H1 (cell line): ENCODE data around the gene DEPDC4. TPM values are rescaled to one million over a fixed set of nuclear protein-coding genes. Genes with fewer than 3 reads are reported as not detected.

Experiments
- ASH2L ChIP-seq: fragments of 200-600, 300-600 bp; sonication (generic); IDR thresholded peaks from one replicate; pipeline ENCODE4 v1.7.1; 2017; ENCODE audit warnings: low read length
- CHD7 ChIP-seq: fragments of 300-600 bp; sonication (generic); IDR thresholded peaks from 2 replicates; pipeline ENCODE4 v1.7.1; 2012; ENCODE audit warnings: low read length, moderate library complexity, mild to moderate bottlenecking, inconsistent platforms; ENCODE audit not compliant: insufficient replicate concordance
- FOSL1 ChIP-seq: IDR thresholded peaks from 2 replicates; pipeline ENCODE4 v1.6.1; 2011; ENCODE audit warnings: mild to moderate bottlenecking, low read depth, low read length, moderate library complexity; ENCODE audit not compliant: insufficient read depth
- MAX ChIP-seq: IDR thresholded peaks from 2 replicates; pipeline ENCODE4 v1.6.1; 2012; ENCODE audit warnings: inconsistent platforms
- RBBP5 ChIP-seq: IDR thresholded peaks from 2 replicates; pipeline ENCODE4 v1.7.1; 2012; ENCODE audit warnings: low read depth, mild to moderate bottlenecking, inconsistent platforms, low read length, moderate library complexity, borderline replicate concordance
- RNF2 ChIP-seq: fragments of 200-900, 300-1000 bp; sonication (generic); IDR thresholded peaks from 2 replicates; pipeline ENCODE4 v1.7.1; 2016; ENCODE audit warnings: borderline replicate concordance, low read depth, mild to moderate bottlenecking, antibody characterized with exemption, low read length; ENCODE audit not compliant: poor library complexity, severe bottlenecking; ENCODE audit errors: missing control alignments
- SAP30 ChIP-seq: fragments of 300-600 bp; sonication (generic); IDR thresholded peaks from 2 replicates; pipeline ENCODE4 v1.7.1; 2012; ENCODE audit warnings: low read length, moderate library complexity, mild to moderate bottlenecking, inconsistent platforms; ENCODE audit not compliant: insufficient read depth, insufficient replicate concordance
- SIRT6 ChIP-seq: IDR thresholded peaks from one replicate; pipeline ENCODE4 v1.7.1; 2012; ENCODE audit warnings: low read length, inconsistent platforms
- TCF12 ChIP-seq: IDR thresholded peaks from 2 replicates; pipeline ENCODE4 v1.6.1; 2011; ENCODE audit warnings: low read depth, mild to moderate bottlenecking, low read length
- polyA plus RNA-seq, 7 experiments: library from polyadenylated mRNA; depleted of rRNA in 3 of 7; stranded (reverse) in 5 of 7; unstranded in 2 of 7; fragments of >200 nt in 5 of 7; fragments of 200-250 nt in 2 of 7; gene quantifications; 1 replicate in 5 of 7; 2 replicates in 1 of 7; 4 replicates in 1 of 7; pipeline versions ENCODE4 v1.2.1 to v1.2.3, GENCODE V29; 2011 to 2013; ENCODE audit warnings: missing spikeins in 2 of 7, mixed read lengths in 2 of 7
- total RNA-seq: library from RNA; stranded (reverse); fragmentation: NEBNext Ultra II Directional; extraction: Animal tissue kit (Norgen Biotek cat#: 25700); gene quantifications from 2 replicates; pipeline ENCODE4 v1.2.1, GENCODE V29; 2021

DEPDC4 gene
- total and polyA plus RNA-seq, 2 of the 8 experiments (the other 6 are each of a cell fraction or from before 2014, with no cell fraction given), result 0.80 to 3.8 TPM

- TF ChIP-seq CHD7 (no peak), ASH2L (peak; percentile 88), SAP30 (no peak), SIRT6 (no peak), RNF2 (no peak), MAX (no peak), TCF12 (no peak), FOSL1 (no peak), RBBP5 (peak; percentile 76)
These were observed at the start of gene DEPDC4, which contains the start of gene SCYL2 (continued) for GRCh38 chr12:100266835-100267602.
